NCI-H146 treated with DMSO at 0.1 percent for 48 hours (cell line): ENCODE results near the gene TMUB1.
A peak's percentile ranks its signal among the peaks of the same experiment; 100 is the strongest.

Experiments
- DNase-seq: peaks from one replicate; lab custom pipeline; 2025; ENCODE audit not compliant: unreplicated experiment; lab: John Stamatoyannopoulos, UW

The TMUB1 gene

DNA sequence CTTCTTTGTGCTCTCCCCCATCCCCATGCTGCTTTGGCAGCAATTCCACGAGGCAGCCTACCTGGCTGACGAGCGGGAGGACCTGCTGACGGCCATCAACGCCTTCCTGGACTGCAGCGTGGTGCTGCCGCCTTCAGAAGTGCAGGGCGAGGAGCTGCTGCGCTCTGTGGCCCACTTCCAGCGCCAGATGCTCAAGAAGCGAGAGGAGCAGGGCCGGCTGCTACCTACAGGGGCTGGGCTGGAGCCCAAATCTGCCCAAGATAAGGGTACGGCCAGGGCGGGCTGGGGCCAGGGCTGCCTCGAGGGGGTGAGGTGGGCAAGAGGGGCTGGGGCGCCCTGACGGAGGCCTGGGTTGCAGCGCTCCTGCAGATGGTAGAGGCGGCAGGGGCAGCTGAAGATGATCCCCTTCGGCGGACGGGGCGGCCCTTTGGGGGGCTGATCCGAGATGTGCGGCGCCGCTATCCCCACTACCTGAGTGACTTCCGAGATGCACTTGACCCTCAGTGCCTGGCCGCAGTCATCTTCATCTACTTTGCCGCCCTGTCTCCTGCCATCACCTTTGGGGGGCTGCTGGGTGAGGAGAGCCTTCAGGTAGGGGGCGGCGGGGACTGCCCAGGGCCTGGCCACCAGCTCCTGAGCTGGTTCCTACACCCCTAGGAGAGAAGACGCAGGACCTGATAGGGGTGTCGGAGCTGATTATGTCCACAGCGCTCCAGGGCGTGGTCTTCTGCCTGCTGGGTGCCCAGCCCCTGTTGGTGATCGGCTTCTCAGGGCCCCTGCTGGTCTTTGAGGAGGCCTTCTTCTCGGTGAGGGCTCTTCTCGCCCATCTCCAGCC lies 12.0 kb downstream of the TMUB1 start:
- DNase-seq = no peak

DNA sequence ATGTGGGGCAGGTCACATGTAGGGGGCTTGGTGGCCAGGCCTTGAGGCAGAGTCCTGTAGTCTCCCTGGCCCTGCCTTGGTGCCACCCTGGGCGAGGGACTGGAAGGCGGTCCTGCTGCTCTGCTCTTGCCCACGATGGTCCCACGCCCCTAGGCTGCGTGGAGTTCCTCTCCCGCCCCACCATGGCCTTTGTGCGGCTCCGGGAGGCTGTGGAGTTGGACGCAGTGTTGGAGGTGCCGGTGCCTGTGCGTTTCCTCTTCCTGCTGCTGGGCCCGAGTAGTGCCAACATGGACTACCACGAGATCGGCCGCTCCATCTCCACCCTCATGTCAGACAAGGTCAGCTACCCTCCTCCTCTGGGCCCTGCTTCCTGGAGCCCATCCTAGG lies 12.7 kb downstream of the TMUB1 start:
- no peak for DNase-seq

DNA sequence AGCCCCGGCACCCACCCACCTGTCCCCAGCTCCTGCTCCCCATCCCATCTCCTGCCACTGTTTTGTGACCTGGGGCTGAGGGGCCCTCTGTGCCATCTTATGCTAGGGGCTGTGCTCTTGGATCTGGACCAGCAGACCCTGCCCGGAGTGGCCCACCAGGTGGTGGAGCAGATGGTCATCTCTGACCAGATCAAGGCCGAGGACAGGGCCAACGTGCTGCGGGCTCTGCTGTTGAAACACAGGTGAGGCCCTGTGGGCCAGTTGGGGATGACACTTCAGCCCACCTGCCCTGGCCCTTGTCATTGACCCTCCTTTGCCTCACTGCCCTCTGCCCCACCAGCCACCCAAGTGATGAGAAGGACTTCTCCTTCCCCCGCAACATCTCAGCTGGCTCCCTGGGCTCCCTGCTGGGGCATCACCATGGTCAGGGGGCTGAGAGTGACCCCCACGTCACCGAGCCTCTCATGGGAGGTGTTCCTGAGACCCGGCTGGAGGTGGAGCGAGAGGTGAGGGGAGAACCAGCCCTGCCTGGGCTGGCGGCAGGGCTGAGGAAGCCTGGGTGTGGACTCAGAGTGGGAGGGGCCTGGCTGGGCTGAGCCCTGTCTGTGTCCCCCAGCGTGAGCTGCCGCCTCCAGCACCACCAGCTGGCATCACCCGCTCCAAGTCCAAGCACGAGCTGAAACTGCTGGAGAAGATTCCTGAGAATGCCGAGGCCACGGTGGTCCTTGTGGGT lies 13.3 kb downstream of the TMUB1 start:
- DNase-seq = no peak

DNA sequence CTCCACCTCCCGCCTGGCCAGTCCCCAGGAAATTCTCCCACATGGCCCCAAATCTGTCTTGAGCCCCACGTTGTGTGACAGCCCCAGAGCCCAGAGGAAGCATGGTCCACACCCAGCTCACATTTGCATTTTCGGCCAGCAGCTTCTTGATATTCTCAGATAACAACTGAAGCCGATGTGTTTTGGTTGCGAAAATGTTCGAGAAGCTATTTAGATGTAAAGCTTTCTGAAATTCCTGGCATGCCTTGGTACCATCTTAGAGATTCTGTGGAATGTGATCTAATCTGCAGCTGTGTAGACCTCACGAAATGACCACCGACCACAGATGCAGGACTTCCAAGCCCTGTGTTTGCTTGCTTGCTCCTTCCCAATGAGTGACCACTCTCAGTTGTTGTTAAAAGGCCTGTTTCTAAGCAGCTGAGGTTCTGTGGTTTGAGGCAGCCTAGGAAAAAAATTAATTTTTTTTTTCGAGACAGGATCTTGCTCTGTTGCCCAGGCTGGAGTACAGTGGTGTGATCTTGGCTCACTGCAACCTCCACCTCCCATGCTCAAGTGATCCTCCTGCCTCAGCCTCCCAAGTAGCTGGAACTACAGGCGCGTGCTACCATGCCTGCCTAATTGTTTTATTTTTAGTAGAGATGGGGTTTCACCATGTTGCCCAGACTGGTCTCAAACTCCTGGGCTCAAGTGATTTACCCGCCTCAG lies 15.1 kb downstream of the TMUB1 start:
- DNase-seq = no peak

DNA sequence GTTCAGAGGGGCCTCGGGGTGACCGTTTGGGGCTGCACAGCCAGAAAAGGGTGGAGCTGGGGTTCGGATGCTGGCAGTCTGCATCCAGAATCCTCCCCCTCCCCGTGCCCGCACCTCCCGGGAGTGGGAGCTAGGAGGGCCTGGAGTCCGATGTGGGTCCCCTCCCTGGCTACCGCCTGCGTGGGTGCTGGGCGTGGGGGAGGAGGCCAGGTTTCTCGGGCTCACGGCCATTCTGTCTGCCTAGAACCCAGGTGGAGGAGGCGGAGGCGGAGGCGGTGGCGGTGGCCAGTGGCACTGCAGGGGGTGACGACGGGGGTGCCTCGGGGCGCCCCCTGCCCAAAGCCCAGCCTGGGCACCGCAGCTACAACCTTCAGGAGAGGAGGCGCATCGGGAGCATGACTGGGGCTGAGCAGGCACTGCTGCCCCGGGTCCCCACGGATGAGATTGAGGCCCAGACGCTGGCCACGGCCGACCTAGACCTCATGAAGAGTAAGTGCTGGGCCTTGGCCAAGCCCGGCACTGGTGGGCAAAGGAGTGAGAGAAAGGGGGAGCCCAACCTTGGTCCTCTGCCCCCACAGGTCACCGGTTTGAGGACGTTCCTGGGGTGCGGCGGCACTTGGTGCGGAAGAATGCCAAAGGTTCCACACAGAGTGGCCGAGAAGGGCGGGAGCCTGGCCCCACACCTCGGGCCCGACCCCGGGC lies 16.9 kb downstream of the TMUB1 start:
- no peak for DNase-seq

DNA sequence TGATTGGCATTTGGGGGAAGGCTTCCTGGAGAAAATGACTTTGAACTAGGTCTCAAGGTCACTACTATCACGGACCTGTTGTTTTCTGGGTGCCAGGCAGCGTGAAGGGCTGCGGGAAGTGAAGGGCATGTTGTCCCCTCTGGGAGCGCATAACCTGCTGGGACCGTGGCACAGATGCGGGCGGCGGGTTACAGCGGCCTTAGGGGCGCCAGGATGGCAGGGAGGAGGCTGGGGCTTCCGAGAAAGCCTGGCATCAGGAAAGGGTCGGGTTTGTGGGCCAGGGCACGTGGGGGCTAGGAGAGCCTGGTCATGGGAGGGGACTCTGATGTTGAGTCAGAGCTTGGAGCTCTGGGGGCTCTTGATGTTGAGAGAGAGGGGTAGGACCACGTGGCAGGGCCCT lies 17.8 kb downstream of the TMUB1 start:
- DNase-seq = no peak

DNA sequence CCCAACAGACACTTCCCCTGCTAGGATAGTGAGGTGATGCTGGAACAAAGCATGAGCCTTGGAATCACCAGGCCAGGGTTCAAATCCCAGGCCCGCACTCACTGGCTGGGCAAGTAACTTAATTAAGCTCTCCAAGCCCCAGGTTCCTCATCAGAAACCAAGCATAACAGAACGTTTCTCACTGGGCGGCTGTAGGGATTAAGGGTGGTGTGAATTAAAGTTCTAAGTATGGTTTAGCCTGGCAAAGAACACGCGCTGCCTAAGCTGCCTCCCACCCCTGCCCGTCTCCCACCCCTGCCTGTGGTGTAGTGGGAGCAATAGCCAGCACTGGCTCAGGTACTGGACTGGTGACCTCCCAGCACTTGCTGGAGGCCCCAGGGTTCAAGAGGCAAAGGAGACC lies 18.3 kb downstream of the TMUB1 start:
- no peak for DNase-seq

DNA sequence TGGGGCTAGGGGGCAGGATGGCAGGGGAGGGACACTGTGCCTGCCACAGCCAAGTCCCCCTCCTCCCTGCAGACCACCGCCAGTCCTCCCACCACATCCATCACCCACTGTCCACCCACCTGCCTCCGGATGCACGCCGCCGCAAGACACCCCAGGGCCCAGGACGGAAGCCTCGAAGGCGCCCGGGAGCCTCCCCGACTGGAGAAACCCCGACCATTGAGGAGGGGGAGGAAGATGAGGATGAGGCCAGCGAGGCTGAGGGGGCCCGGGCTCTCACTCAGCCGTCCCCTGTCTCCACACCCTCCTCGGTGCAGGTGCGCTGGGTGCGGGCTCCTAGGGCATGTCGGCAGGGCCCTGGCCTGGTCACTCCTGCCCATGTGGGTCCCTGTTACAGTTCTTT lies 18.8 kb downstream of the TMUB1 start:
- no peak for DNase-seq

DNA sequence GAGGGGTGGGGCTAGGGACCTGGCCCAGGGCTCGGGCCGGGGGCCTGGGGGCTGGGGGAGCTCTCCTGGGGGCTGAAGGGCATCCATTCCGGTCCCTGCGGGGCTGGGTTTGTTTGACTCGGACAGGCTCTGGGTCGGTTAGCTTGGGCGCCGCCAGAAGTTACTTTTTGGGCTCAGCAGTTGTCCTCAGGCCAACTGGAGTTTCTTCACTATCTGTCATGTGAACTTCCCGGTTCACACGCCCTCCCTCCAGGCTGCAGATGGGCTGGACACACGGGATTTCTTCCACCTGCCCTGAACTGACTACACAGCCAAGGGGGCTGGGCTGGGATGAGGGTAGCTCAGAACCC lies 20.1 kb downstream of the TMUB1 start:
- no peak for DNase-seq

DNA sequence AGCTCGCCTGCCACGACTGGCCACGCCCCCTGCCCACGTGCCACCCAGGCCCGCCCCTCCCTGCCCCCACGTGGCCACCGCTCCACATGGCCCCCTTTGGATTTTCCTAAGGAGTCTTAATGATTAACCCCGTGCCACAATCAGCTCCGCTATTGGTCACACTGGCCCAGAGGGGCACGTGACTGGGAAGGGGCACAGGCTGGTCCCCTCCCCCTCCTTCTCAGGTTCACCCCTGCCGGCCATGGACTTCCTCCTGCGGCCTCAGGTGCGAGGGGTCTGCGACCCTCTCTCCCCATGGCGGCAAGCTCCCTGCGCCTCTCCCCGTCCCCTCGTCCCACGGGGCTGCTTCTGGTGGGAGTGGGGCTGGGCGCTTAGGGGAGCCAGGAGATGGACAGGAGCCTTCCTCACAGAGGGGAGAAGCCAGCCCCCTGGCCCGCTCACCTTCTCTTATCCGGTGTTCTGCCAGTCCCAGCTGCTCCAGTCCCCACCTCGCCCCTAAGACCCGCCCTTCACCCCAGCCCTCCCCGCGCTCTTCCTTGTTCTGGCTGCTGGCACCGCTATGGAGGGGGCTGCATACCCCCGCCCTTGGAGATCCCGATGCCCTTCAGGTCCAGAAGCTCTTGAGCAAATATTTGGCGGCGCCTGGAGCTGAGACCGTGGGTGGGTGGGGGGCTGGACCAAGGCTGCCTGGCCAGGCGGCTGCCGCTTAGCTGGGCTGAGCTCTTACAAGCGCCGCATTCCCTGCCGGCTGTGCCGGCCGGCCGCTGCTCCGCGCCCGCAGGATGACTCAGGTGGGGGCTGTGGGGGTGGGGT lies 20.7 kb downstream of the TMUB1 start:
- no peak for DNase-seq

DNA sequence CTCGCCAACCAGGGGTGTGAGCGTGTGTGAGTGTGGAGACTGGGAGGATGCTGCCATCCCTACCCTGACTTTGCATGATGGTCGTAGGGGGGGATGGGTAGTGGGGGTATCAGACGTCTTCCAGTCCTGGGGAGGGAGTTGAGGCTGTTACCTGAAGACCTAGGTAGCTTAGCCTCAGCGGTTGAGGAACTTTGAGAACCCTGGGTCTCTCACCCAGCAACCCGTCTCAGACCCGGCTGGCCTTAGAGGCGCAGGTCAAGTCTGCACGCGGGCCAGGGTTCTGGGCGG lies 21.2 kb downstream of the TMUB1 start:
- no peak for DNase-seq

DNA sequence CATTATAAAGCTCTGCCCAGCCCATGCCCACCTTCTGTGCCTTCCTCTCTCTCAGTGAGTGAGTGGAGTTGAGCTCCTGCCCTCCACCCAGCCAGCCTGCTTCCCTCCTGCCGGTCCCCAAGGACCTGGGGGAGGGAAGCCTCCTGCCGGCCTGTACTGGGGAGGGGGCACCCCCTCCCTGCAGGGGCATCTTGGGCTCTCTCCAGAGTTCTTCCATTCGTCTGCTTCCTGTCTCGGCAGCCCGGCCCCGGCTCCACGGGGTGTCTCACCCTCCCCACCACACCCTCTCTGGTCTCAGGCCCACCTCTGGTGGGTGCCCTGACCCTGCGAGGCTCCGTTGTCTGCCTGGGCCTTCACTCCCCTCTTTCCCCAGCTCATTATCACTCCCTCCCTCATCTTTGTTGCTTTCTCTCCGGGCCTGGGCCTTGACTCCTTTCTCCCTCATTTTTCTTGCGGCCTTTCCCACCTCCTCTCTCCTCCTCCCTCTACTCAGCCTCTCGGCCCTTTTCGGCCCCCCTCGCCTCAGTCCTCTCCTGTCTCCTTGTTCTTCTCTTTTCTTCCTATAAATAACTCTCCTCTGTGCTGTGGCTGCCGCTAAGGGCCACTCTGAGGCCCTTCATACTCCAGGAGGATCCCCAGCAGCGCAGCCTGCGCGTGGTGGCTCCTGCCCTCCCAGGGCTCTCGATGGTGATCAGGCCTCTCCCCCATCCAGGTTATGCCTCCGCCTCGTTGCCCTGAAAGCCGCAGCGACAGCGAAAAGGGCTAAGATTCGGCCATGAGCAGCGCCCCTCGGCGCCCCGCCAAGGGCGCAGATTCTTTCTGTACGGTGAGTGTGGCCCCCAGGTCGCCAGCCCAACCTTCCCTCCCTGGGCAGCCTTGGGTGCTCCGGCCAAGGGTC lies 21.8 kb downstream of the TMUB1 start:
- DNase-seq = no peak

DNA sequence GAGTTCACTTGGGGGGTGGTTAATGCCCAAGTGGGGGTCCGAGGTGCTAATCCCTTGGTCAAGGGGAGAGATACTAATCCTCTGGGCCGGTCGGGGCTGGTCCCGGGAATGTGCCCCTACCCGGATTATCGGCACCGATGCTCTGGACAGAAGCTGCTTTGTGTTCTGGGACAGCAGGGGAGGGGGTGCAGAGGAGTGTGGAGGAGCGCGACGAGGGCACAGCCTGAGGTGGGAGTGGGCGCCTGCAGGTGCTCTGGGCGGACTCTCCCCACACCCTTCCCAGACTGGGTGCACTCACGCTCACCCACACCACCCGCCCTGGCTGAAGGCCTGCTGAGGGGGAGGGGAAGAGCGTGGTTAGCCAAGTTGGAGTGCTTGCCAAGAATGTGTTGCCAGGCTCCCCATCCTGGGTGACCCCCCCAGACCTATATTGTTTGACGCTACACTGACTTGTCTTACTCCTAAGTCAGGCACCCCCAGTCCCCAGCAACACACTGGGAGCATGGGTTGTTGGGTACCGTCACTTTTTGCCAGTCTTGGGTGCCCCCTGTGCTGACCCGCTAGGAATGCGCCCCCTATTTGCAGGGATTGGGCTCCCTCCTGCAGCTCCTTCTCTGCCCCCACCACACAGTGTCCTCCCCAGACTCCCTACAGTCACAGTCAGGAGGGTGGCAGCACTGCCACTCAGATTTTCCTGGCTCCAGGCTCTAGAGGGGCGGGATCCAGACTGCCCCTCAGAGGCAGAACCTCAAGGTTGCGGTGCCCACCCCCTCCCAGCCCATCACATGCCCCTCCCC lies 22.7 kb downstream of the TMUB1 start:
- no peak for DNase-seq

DNA sequence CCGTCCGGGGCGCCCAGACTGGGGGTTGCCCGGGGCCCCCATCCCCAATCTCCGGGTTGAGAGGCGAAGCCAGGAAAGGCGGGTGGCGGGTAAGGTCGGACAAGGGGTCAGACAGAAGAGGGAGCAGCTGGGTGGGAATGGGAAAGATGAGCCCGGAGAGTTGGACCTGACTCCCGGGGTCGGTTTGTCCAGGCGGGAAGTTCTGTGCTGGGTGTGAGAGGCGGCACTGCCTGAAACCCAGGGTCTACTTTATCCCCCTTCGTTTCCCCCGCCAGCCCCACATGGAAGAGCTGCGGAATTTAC lies 23.2 kb downstream of the TMUB1 start:
- no peak for DNase-seq

DNA sequence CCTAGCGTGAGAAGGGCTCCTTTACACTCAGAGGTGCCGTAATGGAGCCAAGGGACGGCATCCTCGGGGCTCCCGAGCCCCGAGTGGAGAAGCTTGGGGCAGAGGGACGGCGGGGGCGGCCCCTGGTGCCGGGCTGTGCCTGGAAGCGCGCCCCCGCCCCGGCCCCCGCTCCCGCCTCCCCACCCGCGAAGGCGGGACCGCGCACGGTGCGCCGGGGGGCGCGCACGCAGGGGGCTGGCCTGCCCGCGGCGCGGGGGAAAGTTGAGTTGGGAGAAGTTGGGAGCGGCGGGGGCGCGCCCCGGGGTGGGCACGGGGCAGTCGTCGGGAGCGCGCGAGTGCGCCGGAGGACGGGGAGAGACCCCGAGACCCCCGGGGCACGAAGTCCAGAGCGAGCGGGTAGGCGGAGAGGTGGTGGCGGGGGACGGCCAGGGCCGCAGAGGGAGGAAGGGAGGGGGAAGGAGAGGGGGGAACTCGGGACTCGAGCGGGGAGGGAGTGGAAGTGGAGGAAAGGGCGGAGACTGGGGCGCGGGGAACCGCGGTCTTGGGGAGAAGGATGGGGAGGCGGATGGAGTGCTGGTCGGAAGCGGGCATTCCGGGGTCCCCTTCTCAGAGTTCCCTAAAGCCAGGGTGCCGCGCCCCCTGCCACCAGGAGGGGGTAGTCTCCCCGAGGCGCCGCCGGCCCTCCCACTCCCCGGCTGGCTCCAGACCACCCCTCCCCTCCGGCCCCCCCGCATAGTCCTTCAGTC lies 23.8 kb downstream of the TMUB1 start, which contains the start of gene SLC4A2:
Gene SLC4A2 (plus strand): TSS at position 223 of the 746 bp plus-strand sequence. CDS start 2,399 bp downstream, outside the sequence.
- peak; percentile 31 for DNase-seq

DNA sequence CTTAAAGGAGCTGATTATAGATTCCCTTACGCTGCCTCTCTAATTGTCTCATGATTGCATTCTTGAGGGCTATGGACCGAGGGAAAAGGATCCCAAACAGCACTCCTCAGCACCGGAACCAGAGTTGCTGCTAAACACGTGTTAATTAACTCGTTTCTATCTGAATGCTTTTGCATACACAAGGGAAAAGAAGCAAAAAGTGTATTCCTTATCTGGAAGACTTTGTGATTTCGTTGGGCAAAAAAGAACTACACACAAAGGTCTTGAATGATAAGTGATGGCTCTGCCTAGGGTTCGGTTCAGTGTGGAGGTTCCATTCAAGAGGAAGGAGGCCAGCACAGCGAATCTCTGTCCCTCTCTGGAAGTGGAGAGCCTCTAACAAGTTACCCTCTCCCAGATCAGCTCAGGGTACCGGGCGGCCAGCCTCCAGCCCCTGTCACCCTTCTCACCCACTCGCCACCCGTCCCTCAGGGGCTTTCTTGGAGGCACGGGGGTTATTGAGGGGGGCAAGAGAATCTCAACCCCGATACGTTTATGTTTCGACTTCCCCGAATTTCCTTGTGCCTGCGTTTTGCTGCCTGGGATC lies 24.4 kb downstream of the TMUB1 start:
- DNase-seq = no peak

DNA sequence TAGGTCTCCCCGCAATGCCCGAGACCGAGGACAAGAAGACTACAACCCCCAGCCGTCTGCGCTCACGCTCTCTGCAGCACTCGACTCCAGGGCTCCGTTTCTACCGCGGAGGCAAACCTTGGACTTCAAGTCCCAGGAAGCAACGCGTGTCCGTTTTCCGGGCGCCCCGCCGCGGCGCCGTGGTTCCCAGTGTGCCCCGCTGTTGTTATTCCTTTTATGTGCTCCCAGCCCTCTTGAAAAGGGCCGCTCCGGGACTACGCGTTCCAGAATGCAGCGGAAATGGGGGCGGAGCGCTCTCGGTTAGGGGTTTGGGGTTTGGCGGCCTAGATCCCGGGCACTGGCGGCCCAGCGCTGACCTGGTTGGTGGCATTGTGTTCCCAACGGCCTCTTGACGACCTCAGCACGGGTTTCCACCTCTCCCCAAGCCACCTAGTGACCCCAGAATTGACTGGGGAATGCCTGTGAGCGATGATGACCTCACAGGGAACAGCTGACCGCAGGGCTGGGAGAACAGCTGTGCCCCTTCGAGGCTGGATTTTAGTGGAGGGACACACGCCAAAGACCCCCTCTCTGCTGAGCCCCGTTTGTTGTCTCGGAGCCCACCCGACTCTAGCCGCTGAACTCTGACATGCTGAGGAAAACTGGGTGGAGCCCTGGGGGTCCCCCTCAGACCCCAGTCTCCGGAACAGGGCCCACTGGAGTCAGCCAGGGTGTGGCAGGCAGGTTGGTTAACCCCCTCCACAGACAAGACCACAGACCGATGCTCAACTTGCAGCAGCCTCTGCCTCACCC lies 25.1 kb downstream of the TMUB1 start:
- DNase-seq = peak; percentile 97
